Endothelial cell of umbilical vein (primary cell): ENCODE measurements around the gene VWA1. TPM values are rescaled to one million over a fixed set of nuclear protein-coding genes. Genes with fewer than 3 reads are reported as not detected.
"Not testable (repeated sequence)": the region's sequence is repeated elsewhere in the genome, so short reads cannot be mapped to it uniquely, and the experiment has no call there.

Source experiments
- BruUV-seq: library from RNA; stranded (reverse); fragments of 400-500 nt; replicated peaks from 2 replicates; lab custom pipeline; 2021; lab: Mats Ljungman, UMichigan
- CTCF ChIA-PET: fragments of 300-600, 350-600 bp; sonication (Branson Sonifier 250); formaldehyde crosslinking; loops from one replicate; lab custom pipeline; 2021; ENCODE audit warnings: antibody characterized with exemption, inconsistent platforms; lab: Charles Lee
- POLR2A ChIA-PET: fragments of 300-600, 350-600 bp; sonication (Branson Sonifier 250); formaldehyde crosslinking; loops from one replicate; lab custom pipeline; 2021; ENCODE audit warnings: antibody characterized with exemption, inconsistent platforms; lab: Charles Lee
- DNase-seq: peaks from one replicate; pipeline ENCODE4 v3.0.0-alpha.2; 2011; ENCODE audit warnings: low read depth, low spot score
- FAIRE-seq: peaks from 2 replicates; lab custom pipeline; 2011; peaks lifted over from hg19 to GRCh38; lab: Jason Lieb, UNC
- H2AFZ ChIP-seq: 2 replicates; pipeline ENCODE4 v1.6.0; 2012; ENCODE audit warnings: low read depth, low read length, control low read depth, inconsistent platforms
- H3K27ac ChIP-seq: 2 replicates; pipeline ENCODE4 v1.5.1; 2011; ENCODE audit warnings: low read depth, mild to moderate bottlenecking, control low read depth, low read length, moderate library complexity; ENCODE audit not compliant: insufficient read depth
- H3K27me3 ChIP-seq, 2 experiments: 2 replicates each; pipeline versions ENCODE4 v1.6.0 to v1.6.1; 2011; ENCODE audit warnings: low read length in 2 of 2, mixed read lengths in 1 of 2; ENCODE audit not compliant: control insufficient read depth in 2 of 2, insufficient read depth in 2 of 2
- H3K36me3 ChIP-seq, 2 experiments: 2 replicates in 1 of 2; 3 replicates in 1 of 2; pipeline ENCODE4 v1.5.1; 2011; ENCODE audit warnings: low read length in 2 of 2, mild to moderate bottlenecking in 1 of 2, moderate library complexity in 1 of 2; ENCODE audit not compliant: control insufficient read depth in 2 of 2, insufficient read depth in 2 of 2; ENCODE audit errors: extremely low read depth in 1 of 2
- H3K4me1 ChIP-seq: 3 replicates; pipeline ENCODE4 v1.5.1; 2011; ENCODE audit warnings: mild to moderate bottlenecking, low read length; ENCODE audit not compliant: control insufficient read depth, insufficient read depth; ENCODE audit errors: extremely low read depth
- H3K4me2 ChIP-seq: 2 replicates; pipeline ENCODE4 v1.6.1; 2011; ENCODE audit warnings: low read length, control low read depth, mixed read lengths; ENCODE audit not compliant: insufficient read depth
- H3K4me3 ChIP-seq, 3 experiments: fragments of 200-600 bp in 1 of 3; sonication (generic), shearing (Covaris generic) in 1 of 3; replicated peaks in 1 of 3; 2 replicates each; pipeline ENCODE4 v1.5.1; 2011 to 2016; ENCODE audit warnings: control low read depth in 3 of 3, low read length in 3 of 3, mild to moderate bottlenecking in 2 of 3, inconsistent platforms in 1 of 3, low read depth in 1 of 3, moderate library complexity in 1 of 3; ENCODE audit not compliant: insufficient read depth in 1 of 3
- H3K79me2 ChIP-seq: 2 replicates; pipeline ENCODE4 v1.6.0; 2012; ENCODE audit warnings: low read length, inconsistent platforms; ENCODE audit not compliant: control insufficient read depth, insufficient read depth
- H3K9ac ChIP-seq: replicated peaks from 2 replicates; pipeline ENCODE3; 2011; ENCODE audit warnings: low read length, control low read depth; ENCODE audit not compliant: insufficient read depth; ENCODE audit errors: extremely low read depth
- H3K9me1 ChIP-seq: replicated peaks from 3 replicates; pipeline ENCODE4 v1.6.0; 2011; ENCODE audit warnings: mild to moderate bottlenecking, low read length; ENCODE audit not compliant: control insufficient read depth, insufficient read depth; ENCODE audit errors: extremely low read depth
- H3K9me3 ChIP-seq: replicated peaks from 2 replicates; pipeline ENCODE4 v1.5.1; 2012; ENCODE audit warnings: low read length, inconsistent platforms; ENCODE audit not compliant: control insufficient read depth, insufficient read depth
- H4K20me1 ChIP-seq: replicated peaks from 2 replicates; pipeline ENCODE3; 2011; ENCODE audit warnings: mild to moderate bottlenecking, low read length; ENCODE audit not compliant: control insufficient read depth, insufficient read depth; ENCODE audit errors: extremely low read depth
- EZH2 ChIP-seq: IDR thresholded peaks from 2 replicates; pipeline ENCODE4 v1.6.1; 2012; ENCODE audit warnings: borderline replicate concordance, low read depth, mild to moderate bottlenecking, moderate library complexity, low read length, inconsistent platforms; ENCODE audit not compliant: severe bottlenecking
- FOS ChIP-seq: IDR thresholded peaks from 2 replicates; pipeline ENCODE4 v1.6.1; 2011; ENCODE audit warnings: mild to moderate bottlenecking, low read length, moderate library complexity, borderline replicate concordance; ENCODE audit not compliant: insufficient read depth
- POLR2A ChIP-seq: IDR thresholded peaks from 2 replicates; pipeline ENCODE4 v1.6.1; 2012; ENCODE audit warnings: low read depth, mild to moderate bottlenecking, control low read depth, low read length
- dilution Hi-C: fragments of 300-500 bp; cut with MboI; formaldehyde crosslinking; loops from one replicate; pipeline ENCODE4 v1.15.0; 2019; ENCODE audit warnings: low sequenced_read_pairs; ENCODE audit not compliant: extremely low pct_ligation_motif_present
- intact Hi-C: fragments of 100-400 bp; cut with micrococcal nuclease; formaldehyde crosslinking; loops from one replicate; pipeline ENCODE4 v1.10.0; 2022
- polyA plus RNA-seq, 4 experiments: library from polyadenylated mRNA; depleted of rRNA in 3 of 4; stranded (reverse) in 3 of 4; unstranded in 1 of 4; fragments of >200 nt; gene quantifications; 2 replicates each; pipeline versions ENCODE4 v1.2.1 to v1.2.3, GENCODE V29; 2011 to 2012; ENCODE audit warnings: missing spikeins in 1 of 4
- total RNA-seq: library from RNA; stranded (reverse); gene quantifications from 2 replicates; pipeline ENCODE4 v1.2.3, GENCODE V29; 2021

VWA1 gene
- total and polyA plus RNA-seq, 2 donors (not counting 3 experiments of a cell fraction or from before 2014, with no cell fraction given): 2.0 to 6.1 TPM

DNA sequence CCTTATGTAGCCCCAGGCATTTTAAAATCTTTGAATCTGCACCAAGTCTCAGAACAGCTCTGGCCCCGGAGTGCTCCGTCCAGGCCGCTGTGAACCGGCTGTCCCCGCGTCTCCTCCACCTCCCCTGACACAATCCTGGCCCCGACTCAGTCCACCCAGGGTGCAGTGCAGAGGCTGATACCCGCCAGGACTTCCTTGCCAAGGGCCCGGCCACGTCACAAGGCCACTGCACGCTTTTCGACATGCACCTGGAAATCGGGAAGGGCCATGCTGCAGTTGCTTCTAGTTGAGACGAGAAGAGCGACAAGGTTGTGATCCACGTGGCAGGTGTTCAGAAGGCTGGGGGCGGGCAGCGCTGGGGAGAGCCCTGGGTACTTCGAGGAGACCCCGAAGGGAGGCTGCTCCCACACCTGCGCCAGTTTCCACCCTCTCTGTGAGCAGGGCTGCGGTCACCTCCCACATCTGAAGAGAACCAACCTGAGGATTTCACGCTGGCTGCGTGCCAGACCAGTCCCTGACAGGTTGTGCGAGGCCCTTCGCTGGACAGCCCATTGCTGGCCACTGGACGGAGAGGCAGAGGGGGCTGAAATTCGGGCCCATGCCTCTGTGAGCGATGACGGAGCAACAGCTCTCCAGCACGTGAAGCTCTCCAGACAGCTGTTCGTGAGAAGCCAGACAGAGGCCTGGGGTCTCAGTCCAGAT, 6.7 kb downstream of the VWA1 start:
- Histone ChIP-seq H2AFZ (no peak overlapping the region), H3K4me1 (no peaks in the 10 kb centered on the region), H3K36me3 (no peaks in the 10 kb centered on the region), H3K79me2 (no peaks in the 10 kb centered on the region), H3K9me3 (no peaks in the 10 kb centered on the region), H3K9me1 (no peaks in the 10 kb centered on the region), H3K4me2 (no peak overlapping the region), H3K27ac (no peak overlapping the region), H4K20me1 (no peaks in the 10 kb centered on the region), H3K27me3 (no peaks in the 10 kb centered on the region), H3K4me3 (no peak overlapping the region), H3K9ac (no peak overlapping the region)
- FAIRE-seq (no peak), DNase-seq (no peak)
- TF ChIP-seq POLR2A (no peak), EZH2 (no peak), FOS (no peak)
- POLR2A ChIA-PET: no interaction called here
- CTCF ChIA-PET: interaction anchor here (0.5 to 4.4 kb wide), 8 partner anchors 12 to 502 kb away, joined by 3 to 31 read pairs (median 8); partner anchors contain the start of genes AURKAIP1 and CCNL2
- intact Hi-C loops: no loop called here
- dilution Hi-C loops: no loop called here
- BruUV-seq: no TSS peak

DNA sequence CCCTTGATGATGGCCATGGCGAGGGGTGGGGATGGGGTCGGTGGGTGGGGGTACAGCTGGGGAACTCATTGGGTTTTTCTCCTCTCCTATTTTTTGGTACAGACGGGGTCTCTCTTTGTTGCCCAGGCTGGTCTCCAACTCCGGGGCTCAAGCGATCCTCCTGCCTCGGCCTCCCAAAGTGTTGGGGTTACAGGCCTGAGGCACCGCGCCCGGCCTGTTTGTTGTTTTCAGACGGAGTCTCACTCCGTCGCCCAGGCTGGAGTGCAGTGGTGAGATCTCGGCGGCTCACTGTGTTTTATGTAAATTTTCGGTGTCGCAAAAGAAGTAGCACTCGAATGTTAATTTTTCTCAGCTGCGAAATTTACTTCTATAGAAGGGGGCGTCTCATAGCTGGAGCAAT, 11.1 kb downstream of the VWA1 start:
- CTCF ChIA-PET, BruUV-seq, H3K79me2 ChIP-seq, H3K9me3 ChIP-seq, DNase-seq, H2AFZ ChIP-seq, H4K20me1 ChIP-seq, H3K9ac ChIP-seq, dilution Hi-C loops, H3K36me3 ChIP-seq, H3K27me3 ChIP-seq, H3K4me2 ChIP-seq, intact Hi-C loops, H3K4me3 ChIP-seq, POLR2A ChIA-PET, H3K4me1 ChIP-seq, FAIRE-seq, H3K9me1 ChIP-seq, H3K27ac ChIP-seq: not testable (repeated sequence)
